PC-9 (cell line): ENCODE results near the gene ZNF283. TPM values are rescaled to one million over a fixed set of nuclear protein-coding genes. Genes with fewer than 3 reads are reported as not detected.
A peak's percentile ranks its signal among the peaks of the same experiment; 100 is the strongest.

Source experiments
- BruUV-seq: library from RNA; stranded (reverse); fragments of 400-500 nt; replicated peaks from 2 replicates; lab custom pipeline; 2021; lab: Mats Ljungman, UMichigan
- CTCF ChIA-PET: fragments of 300-600 bp; sonication (Branson Sonifier 250); formaldehyde crosslinking; loops from one replicate; lab custom pipeline; 2022; ENCODE audit warnings: antibody characterized with exemption; lab: Charles Lee
- POLR2A ChIA-PET: fragments of 300-600 bp; sonication (Branson Sonifier 250); formaldehyde crosslinking; loops from one replicate; lab custom pipeline; 2022; ENCODE audit warnings: antibody characterized with exemption; ENCODE audit not compliant: unreplicated experiment; lab: Charles Lee
- DNase-seq, 2 experiments: peaks; one replicate each; pipeline versions ENCODE4 v3.0.0 to v3.0.0-alpha.2; 2015 to 2022; ENCODE audit warnings: mixed read lengths in 1 of 2
- H2AFZ ChIP-seq: fragments of 200-600 bp; sonication (generic); 2 replicates; pipeline ENCODE4 v1.8.1; 2017; ENCODE audit warnings: antibody characterized with exemption
- H3F3A ChIP-seq: fragments of 200-600 bp; sonication (generic); 2 replicates; pipeline ENCODE4 v1.8.1; 2017; ENCODE audit warnings: antibody characterized with exemption, mild to moderate bottlenecking, low read depth; ENCODE audit not compliant: insufficient read depth
- H3K27ac ChIP-seq: fragments of 200-600 bp; sonication (generic); 2 replicates; pipeline ENCODE4 v1.6.1; 2016; ENCODE audit warnings: mixed run types
- H3K27me3 ChIP-seq: fragments of 200-600 bp; sonication (generic); 2 replicates; pipeline ENCODE4 v1.6.1; 2016; ENCODE audit warnings: low read depth, mixed run types; ENCODE audit not compliant: insufficient read depth
- H3K36me3 ChIP-seq: fragments of 200-600 bp; sonication (generic); 2 replicates; pipeline ENCODE4 v1.6.1; 2016; ENCODE audit warnings: low read depth, mixed run types
- H3K4me1 ChIP-seq: fragments of 200-600 bp; sonication (generic); replicated peaks from 2 replicates; pipeline ENCODE4 v1.6.1; 2016; ENCODE audit warnings: mixed run types; ENCODE audit not compliant: insufficient read depth
- H3K4me2 ChIP-seq: fragments of 200-600 bp; sonication (generic); 2 replicates; pipeline ENCODE4 v1.6.1; 2017; ENCODE audit warnings: mixed run types
- H3K4me3 ChIP-seq: fragments of 200-600 bp; sonication (generic); 2 replicates; pipeline ENCODE4 v1.6.1; 2016; ENCODE audit warnings: mixed run types
- H3K79me2 ChIP-seq: fragments of 200-600 bp; sonication (generic); 2 replicates; pipeline ENCODE4 v1.6.1; 2017; ENCODE audit warnings: low read depth, mixed run types
- H3K9me2 ChIP-seq: fragments of 200-600 bp; sonication (generic); 2 replicates; pipeline ENCODE4 v1.8.1; 2017; ENCODE audit warnings: mild to moderate bottlenecking; ENCODE audit not compliant: insufficient read depth
- H3K9me3 ChIP-seq: fragments of 200-600 bp; sonication (generic); 2 replicates; pipeline ENCODE4 v1.8.1; 2016; ENCODE audit warnings: low read depth; ENCODE audit not compliant: insufficient read depth
- H4K20me1 ChIP-seq: fragments of 200-600 bp; sonication (generic); 2 replicates; pipeline ENCODE4 v1.8.1; 2017; ENCODE audit not compliant: insufficient read depth
- EZH2 ChIP-seq: fragments of 200-600 bp; sonication (generic); IDR thresholded peaks from 2 replicates; pipeline ENCODE4 v1.8.0; 2017; ENCODE audit warnings: antibody characterized with exemption, low read depth
- intact Hi-C: fragments of 100-400 bp; cut with micrococcal nuclease; formaldehyde crosslinking; loops from one replicate; pipeline ENCODE4 v1.10.0; 2022; ENCODE audit not compliant: unreplicated experiment
- total RNA-seq: library from RNA; stranded (reverse); gene quantifications from 2 replicates; pipeline ENCODE4 v1.2.3, GENCODE V29; 2021
- TF ChIP-seq, protein P1 (sequence below): fragments of 200-600 bp; sonication (generic); conservative IDR thresholded peaks from 2 replicates; pipeline ENCODE4 v1.6.1; 2017; ENCODE audit warnings: mixed run types, antibody characterized with exemption, mild to moderate bottlenecking, moderate library complexity

ZNF283 gene
- total RNA-seq, 1 experiment from 2014 or later = 14.8 TPM

DNA sequence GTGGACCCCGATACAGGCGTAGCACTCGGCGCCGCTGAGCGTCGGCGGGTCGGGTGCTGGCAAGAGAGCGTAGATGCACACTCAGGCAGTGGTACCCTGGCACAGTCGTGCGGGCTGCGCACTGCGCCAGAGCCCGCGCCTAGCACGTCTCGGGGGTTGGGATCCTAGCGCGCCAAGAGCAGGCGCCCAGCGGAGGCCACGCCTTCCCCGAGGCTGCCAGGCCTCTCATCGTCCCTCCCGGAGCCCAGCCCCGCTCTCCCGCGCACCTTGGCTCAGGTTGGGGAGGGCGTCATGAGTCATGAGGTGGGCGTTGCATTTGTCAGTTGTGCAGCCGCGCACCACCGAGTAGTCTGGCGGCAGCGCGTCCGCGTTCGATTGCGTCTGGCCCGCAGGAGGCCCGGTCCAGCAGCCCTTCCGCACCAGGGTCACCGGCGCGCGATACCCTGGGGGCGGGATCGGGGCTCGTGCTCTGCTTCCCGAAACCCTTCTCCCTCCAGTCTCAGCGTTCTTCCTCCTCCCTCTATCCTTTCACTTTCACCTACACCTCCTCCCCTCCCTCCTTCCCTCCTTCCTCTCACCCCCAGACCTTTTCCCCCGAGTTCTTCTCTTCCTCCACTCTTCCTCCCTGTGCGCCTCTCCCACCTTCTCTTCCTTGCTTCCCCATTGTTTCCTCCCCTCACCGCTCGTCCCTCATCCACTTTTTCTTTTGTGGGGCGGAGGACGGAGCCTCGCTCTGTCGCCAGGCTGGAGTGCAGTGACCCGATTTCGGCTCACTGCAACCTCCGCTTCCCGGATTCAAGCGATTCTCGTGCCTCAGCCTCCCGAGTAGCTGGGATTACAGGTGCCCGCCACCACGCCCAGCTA, 28.3 kb upstream of the ZNF283 start:
- no peaks in the 10 kb centered on the region for H3K36me3 ChIP-seq
- POLR2A ChIA-PET = interaction anchor here (0.5 to 1.3 kb wide), 3 partner anchors 19 to 193 kb away, joined by 4 to 8 read pairs (median 7); no protein-coding TSS in a partner anchor
- H2AFZ ChIP-seq = peak overlapping the region; percentile 80

DNA sequence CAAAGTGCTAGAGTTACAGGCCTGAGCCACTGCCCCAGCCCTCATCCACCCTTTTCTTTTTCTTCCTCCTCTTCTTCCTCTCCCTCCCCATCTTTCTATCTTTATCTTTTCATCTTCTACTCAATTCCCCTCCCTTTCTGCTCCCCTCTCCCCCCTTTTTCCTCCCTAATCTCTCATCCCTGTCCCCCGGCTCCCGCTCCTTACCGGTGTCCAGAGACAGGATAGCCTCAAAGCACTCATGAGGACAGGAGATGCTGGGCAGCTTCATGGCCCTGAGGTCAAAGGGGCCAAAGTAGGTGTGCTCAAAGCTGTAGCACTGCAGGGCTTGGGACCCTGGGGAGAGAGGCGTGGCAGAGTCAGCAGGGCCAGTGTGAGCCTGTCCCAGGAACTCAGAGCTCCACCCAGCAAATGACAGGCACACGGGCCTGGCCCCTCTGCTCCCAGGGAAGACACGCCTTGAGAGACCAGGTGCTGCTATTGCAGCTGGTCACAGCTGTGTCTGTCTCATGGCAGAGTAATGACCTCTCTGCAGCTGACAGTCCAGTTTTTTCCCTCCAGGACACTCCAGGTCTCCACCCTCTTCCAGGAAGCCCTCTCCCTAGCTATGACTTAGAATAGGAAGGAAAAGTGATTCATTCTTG, 27.5 kb upstream of the ZNF283 start:
- Histone ChIP-seq H3K4me3 (no peak overlapping the region), H3K9me2 (no peaks in the 10 kb centered on the region), H2AFZ (no peak overlapping the region), H3K27me3 (no peaks in the 10 kb centered on the region), H3F3A (peaks cover 14% of the 10 kb centered on the region), H3K9me3 (no peaks in the 10 kb centered on the region), H4K20me1 (no peaks in the 10 kb centered on the region), H3K36me3 (no peaks in the 10 kb centered on the region), H3K4me2 (peak overlapping the region; percentile 98), H3K27ac (no peak overlapping the region), H3K4me1 (peaks cover 16% of the 10 kb centered on the region), H3K79me2 (no peaks in the 10 kb centered on the region)
- no peak for TF ChIP-seq EZH2
- TF ChIP-seq, protein P1, sequence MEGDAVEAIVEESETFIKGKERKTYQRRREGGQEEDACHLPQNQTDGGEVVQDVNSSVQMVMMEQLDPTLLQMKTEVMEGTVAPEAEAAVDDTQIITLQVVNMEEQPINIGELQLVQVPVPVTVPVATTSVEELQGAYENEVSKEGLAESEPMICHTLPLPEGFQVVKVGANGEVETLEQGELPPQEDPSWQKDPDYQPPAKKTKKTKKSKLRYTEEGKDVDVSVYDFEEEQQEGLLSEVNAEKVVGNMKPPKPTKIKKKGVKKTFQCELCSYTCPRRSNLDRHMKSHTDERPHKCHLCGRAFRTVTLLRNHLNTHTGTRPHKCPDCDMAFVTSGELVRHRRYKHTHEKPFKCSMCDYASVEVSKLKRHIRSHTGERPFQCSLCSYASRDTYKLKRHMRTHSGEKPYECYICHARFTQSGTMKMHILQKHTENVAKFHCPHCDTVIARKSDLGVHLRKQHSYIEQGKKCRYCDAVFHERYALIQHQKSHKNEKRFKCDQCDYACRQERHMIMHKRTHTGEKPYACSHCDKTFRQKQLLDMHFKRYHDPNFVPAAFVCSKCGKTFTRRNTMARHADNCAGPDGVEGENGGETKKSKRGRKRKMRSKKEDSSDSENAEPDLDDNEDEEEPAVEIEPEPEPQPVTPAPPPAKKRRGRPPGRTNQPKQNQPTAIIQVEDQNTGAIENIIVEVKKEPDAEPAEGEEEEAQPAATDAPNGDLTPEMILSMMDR = no peak
- BruUV-seq = no TSS peak
- ChIA-PET POLR2A (interaction anchor here (0.5 to 1.3 kb wide), 4 partner anchors 20 to 194 kb away, joined by 4 to 8 read pairs (median 6); no protein-coding TSS in a partner anchor), CTCF (no interaction called here)
- DNase-seq = peak in 1 of 2 experiments; percentile 49
- intact Hi-C loops = loop anchor here (5.0 kb wide), 1 partner anchor 267 kb away; the partner anchor contains the start of gene ZNF575

More for the DNA sequence above, 28.3 kb upstream of the ZNF283 start:
- Histone ChIP-seq H4K20me1 (no peaks in the 10 kb centered on the region; the same call in 1 of the 2 replicates), H3K79me2 (no peaks in the 10 kb centered on the region), H3K27ac (no peak overlapping the region), H3K9me3 (no peaks in the 10 kb centered on the region), H3K4me1 (peaks cover 16% of the 10 kb centered on the region), H3F3A (peaks cover 14% of the 10 kb centered on the region), H3K4me3 (peak overlapping the region; percentile 63), H3K4me2 (peak overlapping the region; percentile 98), H3K27me3 (no peaks in the 10 kb centered on the region), H3K9me2 (no peaks in the 10 kb centered on the region)
- TF ChIP-seq, protein P1 = no peak
- TF ChIP-seq EZH2 = no peak
- CTCF ChIA-PET = no interaction called here
- intact Hi-C loops = loop anchor here (5.0 kb wide), 1 partner anchor 266 kb away; the partner anchor contains the start of gene ZNF575
- DNase-seq = peak; percentile 77 to 89
- BruUV-seq = no TSS peak

DNA sequence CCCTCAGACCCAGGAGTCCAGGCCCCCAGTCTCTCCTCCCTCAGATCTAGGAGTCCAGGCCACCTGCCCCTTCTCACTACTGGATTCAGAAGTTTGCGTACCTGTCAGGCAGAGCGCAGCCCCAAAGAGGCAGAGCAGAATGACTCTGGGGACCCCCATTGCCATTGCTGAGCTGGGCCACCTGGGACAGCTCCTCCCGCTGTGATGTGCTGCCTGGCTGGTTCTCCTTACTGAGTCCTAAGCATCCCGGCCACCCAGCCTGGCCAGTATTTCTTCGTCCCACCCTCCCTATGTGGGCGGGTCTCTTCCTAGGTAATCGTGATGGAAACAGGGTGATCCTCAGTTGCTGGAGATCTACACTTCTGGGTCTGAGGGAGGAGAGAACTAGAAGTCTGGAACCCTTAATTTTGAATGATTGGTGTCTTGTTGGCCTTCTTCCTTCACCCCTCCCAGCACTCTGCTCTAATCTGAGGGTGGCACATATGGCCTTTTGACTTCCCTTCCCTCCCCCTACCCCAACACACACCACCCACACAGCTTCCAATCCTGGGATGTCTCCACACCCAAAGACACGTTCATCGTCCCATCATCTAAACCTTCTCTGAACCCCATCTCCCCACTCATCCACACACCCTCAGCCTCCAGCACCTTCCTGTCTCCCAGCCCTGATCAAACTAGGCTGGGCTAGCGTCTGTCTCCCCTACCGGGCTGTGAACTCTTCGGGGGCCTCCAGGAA, 24.7 kb upstream of the ZNF283 start, which contains the start of gene LYPD5:
LYPD5 (minus strand) TSS at position 232 of the 736 bp plus-strand sequence; CDS start at position 165, 67 bp downstream.
- BruUV-seq = no TSS peak
- Histone ChIP-seq H3K4me1 (peaks cover 16% of the 10 kb centered on the region), H3K4me3 (no peak within 1 kb of the TSS), H4K20me1 (no peaks in the 10 kb centered on the region), H3F3A (peaks cover 14% of the 10 kb centered on the region), H3K36me3 (no peaks in the 10 kb centered on the region), H3K79me2 (no peaks in the 10 kb centered on the region), H3K9me3 (no peaks in the 10 kb centered on the region), H3K27me3 (no peaks in the 10 kb centered on the region), H2AFZ (no peak within 1 kb of the TSS), H3K27ac (no peak within 1 kb of the TSS), H3K4me2 (no peak within 1 kb of the TSS), H3K9me2 (no peaks in the 10 kb centered on the region)
- intact Hi-C loops = no loop called here
- POLR2A ChIA-PET = no interaction called here
- DNase-seq = no peak
- TF ChIP-seq EZH2 = no peak
- TF ChIP-seq, protein P1 = no peak
- CTCF ChIA-PET = no interaction called here
